BJ (cell line): ENCODE results near the gene CMTM8. TPM values are rescaled to one million over a fixed set of nuclear protein-coding genes. Genes with fewer than 3 reads are reported as not detected.

Source experiments
- CTCF ChIA-PET: fragments of 350-600 bp; formaldehyde crosslinking; extraction: SDS; loops from one replicate; lab custom pipeline; 2021; ENCODE audit warnings: antibody characterized with exemption, inconsistent platforms; lab: Yijun Ruan, JAX
- POLR2A ChIA-PET: fragments of 300-600 bp; sonication (Branson Sonifier 250); formaldehyde crosslinking; extraction: SDS; loops from one replicate; lab custom pipeline; 2021; ENCODE audit warnings: antibody characterized with exemption; lab: Charles Lee
- DNase-seq: peaks from one replicate; pipeline ENCODE4 v3.0.0-alpha.2; 2011; ENCODE audit warnings: low read depth
- H3K27me3 ChIP-seq: 2 replicates; pipeline ENCODE4 v1.6.0; 2011; ENCODE audit warnings: low read length; ENCODE audit not compliant: control insufficient read depth, insufficient read depth
- H3K36me3 ChIP-seq: 2 replicates; pipeline ENCODE4 v1.5.1; 2011; ENCODE audit warnings: low read length; ENCODE audit not compliant: control insufficient read depth, insufficient read depth
- H3K4me3 ChIP-seq: 2 replicates; pipeline ENCODE4 v1.5.1; 2011; ENCODE audit warnings: low read depth, mild to moderate bottlenecking, control low read depth, low read length
- polyA plus RNA-seq: library from polyadenylated mRNA; depleted of rRNA; stranded (reverse); fragments of >200 nt; gene quantifications from 2 replicates; pipeline ENCODE4 v1.2.3, GENCODE V29; 2011
- TF ChIP-seq, protein P1 (sequence below): IDR thresholded peaks from 2 replicates; pipeline ENCODE4 v1.5.1; 2011; ENCODE audit warnings: low read depth, mild to moderate bottlenecking, control low read depth, inconsistent platforms, low read length, moderate library complexity; ENCODE audit not compliant: insufficient read depth

The CMTM8 gene
- polyA plus RNA-seq, 1 experiment = 0.39 TPM

DNA sequence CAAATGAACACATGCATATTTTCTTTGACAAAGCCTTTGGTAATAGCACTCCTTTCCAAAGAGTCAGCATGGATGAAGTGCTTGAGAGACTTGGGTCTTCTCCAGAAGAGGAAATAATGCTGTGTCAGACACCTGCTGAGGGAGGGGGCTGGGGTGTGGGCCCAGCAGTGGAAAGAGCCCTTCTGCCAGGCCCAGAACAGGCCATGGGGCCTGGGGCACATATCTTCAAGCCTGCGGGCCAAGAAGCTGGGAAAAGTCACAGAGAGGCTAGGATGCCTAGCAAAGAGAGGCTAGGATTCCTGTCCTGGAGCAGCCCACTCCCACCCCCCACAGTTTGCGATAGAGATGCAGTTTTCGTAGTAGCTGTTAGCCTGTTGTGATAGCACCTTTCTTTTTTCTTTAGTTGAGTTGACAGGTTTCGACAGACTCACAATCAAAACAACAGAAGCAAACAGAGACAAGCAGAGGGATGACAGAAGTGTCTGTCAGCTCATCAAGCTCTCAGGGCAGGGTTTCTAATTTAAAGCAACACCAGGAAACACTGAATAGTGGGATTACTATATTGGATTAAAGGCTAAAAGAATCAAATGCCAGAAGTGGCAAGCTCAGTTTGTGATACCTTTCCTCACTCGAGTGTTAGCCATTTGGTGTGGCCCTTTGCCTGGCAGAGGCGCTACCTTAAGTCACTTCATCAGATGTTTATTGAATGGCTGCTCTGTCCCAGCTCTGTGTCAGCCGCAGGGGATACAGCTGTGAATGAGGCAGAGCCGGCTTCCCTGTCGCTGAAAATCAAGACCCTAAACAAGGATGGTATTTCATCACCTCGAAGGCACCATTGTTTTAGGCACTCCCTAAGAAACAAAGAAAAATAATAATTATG lies 172.1 kb downstream of the CMTM8 start:
- ChIA-PET CTCF (interaction anchor here (0.5 to 1.3 kb wide), 5 partner anchors 9 to 171 kb away, joined by 3 to 4 read pairs (median 3); no protein-coding TSS in a partner anchor), POLR2A (no interaction called here)
- Histone ChIP-seq H3K4me3 (no peak overlapping the region), H3K36me3 (no peaks in the 10 kb centered on the region), H3K27me3 (no peaks in the 10 kb centered on the region)
- DNase-seq = no peak
- TF ChIP-seq, protein P1, sequence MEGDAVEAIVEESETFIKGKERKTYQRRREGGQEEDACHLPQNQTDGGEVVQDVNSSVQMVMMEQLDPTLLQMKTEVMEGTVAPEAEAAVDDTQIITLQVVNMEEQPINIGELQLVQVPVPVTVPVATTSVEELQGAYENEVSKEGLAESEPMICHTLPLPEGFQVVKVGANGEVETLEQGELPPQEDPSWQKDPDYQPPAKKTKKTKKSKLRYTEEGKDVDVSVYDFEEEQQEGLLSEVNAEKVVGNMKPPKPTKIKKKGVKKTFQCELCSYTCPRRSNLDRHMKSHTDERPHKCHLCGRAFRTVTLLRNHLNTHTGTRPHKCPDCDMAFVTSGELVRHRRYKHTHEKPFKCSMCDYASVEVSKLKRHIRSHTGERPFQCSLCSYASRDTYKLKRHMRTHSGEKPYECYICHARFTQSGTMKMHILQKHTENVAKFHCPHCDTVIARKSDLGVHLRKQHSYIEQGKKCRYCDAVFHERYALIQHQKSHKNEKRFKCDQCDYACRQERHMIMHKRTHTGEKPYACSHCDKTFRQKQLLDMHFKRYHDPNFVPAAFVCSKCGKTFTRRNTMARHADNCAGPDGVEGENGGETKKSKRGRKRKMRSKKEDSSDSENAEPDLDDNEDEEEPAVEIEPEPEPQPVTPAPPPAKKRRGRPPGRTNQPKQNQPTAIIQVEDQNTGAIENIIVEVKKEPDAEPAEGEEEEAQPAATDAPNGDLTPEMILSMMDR = no peak

DNA sequence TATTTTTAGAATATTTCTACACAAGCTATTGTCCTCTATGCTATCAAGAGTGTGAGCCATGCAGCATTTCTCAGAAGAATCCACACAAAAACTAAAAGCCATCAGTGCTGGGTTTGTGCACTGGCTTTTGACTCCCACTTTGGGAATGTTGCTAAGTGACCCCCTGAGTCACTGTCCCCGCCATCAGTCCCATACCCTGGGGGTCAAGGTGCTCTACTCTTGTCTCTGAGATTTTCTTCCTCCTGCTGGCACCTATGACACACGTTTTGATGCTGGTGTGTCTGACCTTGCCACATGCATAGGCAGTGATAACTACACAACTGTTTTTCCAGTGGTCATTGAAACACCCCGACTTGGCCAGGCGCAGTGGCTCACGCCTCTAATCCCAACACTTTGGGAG lies 173.0 kb downstream of the CMTM8 start:
- POLR2A ChIA-PET = no interaction called here
- no peaks in the 10 kb centered on the region for H3K36me3 ChIP-seq
- H3K4me3 ChIP-seq = no peak overlapping the region
- no peak for DNase-seq
- CTCF ChIA-PET = interaction anchor here (1.3 to 1.5 kb wide), 3 partner anchors 13 to 56 kb away, joined by 3 to 5 read pairs (median 3); no protein-coding TSS in a partner anchor
- TF ChIP-seq, protein P1 = no peak
- H3K27me3 ChIP-seq = no peaks in the 10 kb centered on the region

DNA sequence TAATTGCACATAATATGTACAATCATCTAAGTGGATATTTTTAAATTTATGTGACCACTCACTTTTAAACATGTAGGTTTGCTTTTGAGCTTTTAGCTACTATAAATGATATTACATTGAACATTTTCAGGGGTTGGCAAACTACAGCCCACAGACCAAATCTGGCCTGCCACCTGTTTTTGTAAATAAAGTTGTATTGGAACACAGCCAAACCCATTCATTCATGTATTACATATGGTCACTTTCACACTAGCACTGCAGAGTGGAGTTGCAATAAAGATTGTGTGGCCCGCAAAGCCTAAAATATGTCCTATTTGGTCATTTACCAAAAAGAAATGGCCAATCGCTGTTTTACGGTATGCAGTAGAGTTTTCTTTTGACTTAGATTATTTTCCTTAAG lies 174.4 kb downstream of the CMTM8 start:
- no peak for DNase-seq

DNA sequence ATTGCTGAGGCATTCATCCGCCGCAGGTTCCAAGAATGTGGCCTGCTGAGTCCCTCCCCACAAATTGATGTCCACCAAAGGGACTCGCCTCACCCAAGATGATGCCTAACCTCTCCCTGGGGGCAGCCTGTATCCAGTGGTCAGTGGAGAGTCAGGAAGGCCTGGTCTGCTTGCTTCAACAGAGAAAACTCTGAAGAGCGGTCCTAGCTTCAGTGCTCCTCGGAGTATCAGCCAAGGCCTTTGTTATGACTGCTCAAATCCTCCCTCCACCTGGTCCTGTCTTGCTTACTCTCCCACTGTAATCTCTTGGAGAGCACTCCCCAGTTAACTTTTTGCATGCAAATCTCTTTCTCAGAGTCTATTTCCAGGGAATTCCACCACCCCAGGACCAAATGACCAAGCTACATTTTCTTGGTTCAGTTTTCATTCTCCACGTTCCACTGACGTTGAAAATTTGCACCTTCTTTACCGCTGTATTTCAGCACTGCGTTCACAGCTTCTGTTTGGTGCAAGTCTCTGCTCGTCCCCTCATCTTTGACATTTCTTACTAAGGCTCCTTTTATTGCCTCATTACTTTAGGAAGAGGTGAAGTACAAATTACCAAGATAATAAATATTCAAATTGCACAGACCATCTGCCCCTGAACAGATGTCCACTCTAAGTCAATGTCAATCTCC lies 175.5 kb downstream of the CMTM8 start:
- no peak for DNase-seq
- ChIA-PET POLR2A (no interaction called here), CTCF (interaction anchor here (1.4 to 1.7 kb wide), 3 partner anchors 15 to 54 kb away, joined by 3 to 8 read pairs (median 6); no protein-coding TSS in a partner anchor)
- Histone ChIP-seq H3K27me3 (no peaks in the 10 kb centered on the region), H3K36me3 (no peaks in the 10 kb centered on the region), H3K4me3 (no peak overlapping the region)
- TF ChIP-seq, protein P1 = no peak

More for the DNA sequence above, 174.4 kb downstream of the CMTM8 start:
- CTCF ChIA-PET = interaction anchor here (1.4 to 1.5 kb wide), 3 partner anchors 14 to 55 kb away, joined by 3 to 6 read pairs (median 5); no protein-coding TSS in a partner anchor
- TF ChIP-seq, protein P1 = no peak
- Histone ChIP-seq H3K36me3 (no peaks in the 10 kb centered on the region), H3K4me3 (no peak overlapping the region), H3K27me3 (no peaks in the 10 kb centered on the region)
- POLR2A ChIA-PET = no interaction called here
